ENCODE measurements around the gene LRP5. TPM values are rescaled to one million over a fixed set of nuclear protein-coding genes. Genes with fewer than 3 reads are reported as not detected.

Gene LRP5
- total RNA-seq, 1 donor from 2014 or later, result 44.3 TPM

GRCh38 chr11:68436985-68437926, 124.9 kb downstream of the LRP5 start:
- no peak for DNase-seq (ENCODE audit: low read depth, low spot score)
- no peaks in the 10 kb centered on the region for H3K27me3 Mint-ChIP-seq (ENCODE audit: low read depth)
- H3K9me3 Mint-ChIP-seq, result no peaks in the 10 kb centered on the region
- peak overlapping the region; percentile 90 for H3K27ac Mint-ChIP-seq (ENCODE audit: unreplicated experiment)
- peaks cover 16% of the 10 kb centered on the region for H3K4me1 Mint-ChIP-seq
- H3K4me3 Mint-ChIP-seq, result no peak overlapping the region
- no peak for TF ChIP-seq CTCF (conservative IDR thresholded peaks at IDR 0.05)
- no peaks in the 10 kb centered on the region for H3K36me3 Mint-ChIP-seq (ENCODE audit: low read depth)

- Mint-ChIP-seq H3K9me3 (no peaks in the 10 kb centered on the region), H3K4me3 (no peak overlapping the region), H3K4me1 (peaks cover 16% of the 10 kb centered on the region), H3K27me3 (ENCODE audit: low read depth) (no peaks in the 10 kb centered on the region), H3K27ac (ENCODE audit: unreplicated experiment) (no peak overlapping the region), H3K36me3 (ENCODE audit: low read depth) (no peaks in the 10 kb centered on the region)
- TF ChIP-seq CTCF (conservative IDR thresholded peaks at IDR 0.05), result no peak
- no peak for DNase-seq (ENCODE audit: low read depth, low spot score)
Observed at GRCh38 chr11:68437927-68438657, 125.7 kb downstream of the LRP5 start.

GRCh38 chr11:68438658-68439259, 126.4 kb downstream of the LRP5 start:
- Mint-ChIP-seq H3K9me3 (no peaks in the 10 kb centered on the region), H3K36me3 (ENCODE audit: low read depth) (no peaks in the 10 kb centered on the region), H3K27ac (ENCODE audit: unreplicated experiment) (no peak overlapping the region), H3K4me1 (peaks cover 16% of the 10 kb centered on the region), H3K27me3 (ENCODE audit: low read depth) (no peaks in the 10 kb centered on the region), H3K4me3 (no peak overlapping the region)
- DNase-seq (ENCODE audit: low read depth, low spot score), result no peak
- no peak for TF ChIP-seq CTCF (conservative IDR thresholded peaks at IDR 0.05)

GRCh38 chr11:68439355-68440065, 127.1 kb downstream of the LRP5 start:
- Mint-ChIP-seq H3K36me3 (ENCODE audit: low read depth) (peaks cover 2% of the 10 kb centered on the region), H3K4me1 (peaks cover 16% of the 10 kb centered on the region), H3K9me3 (no peaks in the 10 kb centered on the region), H3K4me3 (no peak overlapping the region), H3K27me3 (ENCODE audit: low read depth) (no peaks in the 10 kb centered on the region), H3K27ac (ENCODE audit: unreplicated experiment) (no peak overlapping the region)
- TF ChIP-seq CTCF (conservative IDR thresholded peaks at IDR 0.05), result no peak
- DNase-seq (ENCODE audit: low read depth, low spot score), result no peak

GRCh38 chr11:68440224-68440623, 127.8 kb downstream of the LRP5 start:
- H3K36me3 Mint-ChIP-seq (ENCODE audit: low read depth), result peaks cover 2% of the 10 kb centered on the region
- no peaks in the 10 kb centered on the region for H3K27me3 Mint-ChIP-seq (ENCODE audit: low read depth)
- no peaks in the 10 kb centered on the region for H3K9me3 Mint-ChIP-seq
- no peak for DNase-seq (ENCODE audit: low read depth, low spot score)
- H3K27ac Mint-ChIP-seq (ENCODE audit: unreplicated experiment), result no peak overlapping the region
- H3K4me1 Mint-ChIP-seq, result peaks cover 16% of the 10 kb centered on the region
- H3K4me3 Mint-ChIP-seq, result no peak overlapping the region
- TF ChIP-seq CTCF (conservative IDR thresholded peaks at IDR 0.05), result no peak
